HepG2 (cell line): ENCODE measurements around the gene DUT. TPM values are rescaled to one million over a fixed set of nuclear protein-coding genes. Genes with fewer than 3 reads are reported as not detected.

ENCODE experiments used
- AHDC1 ChIP-seq: sonication (generic); formaldehyde crosslinking; IDR thresholded peaks from 2 replicates; pipeline ENCODE4 v1.5.1; 2020; ENCODE audit warnings: mild to moderate bottlenecking, missing genetic modification reagents, borderline replicate concordance
- DNMT1 ChIP-seq: sonication (generic); formaldehyde crosslinking; IDR thresholded peaks from 2 replicates; pipeline ENCODE4 v1.5.1; 2020; ENCODE audit warnings: mild to moderate bottlenecking, missing genetic modification reagents
- ELK4 ChIP-seq: sonication (generic); formaldehyde crosslinking; IDR thresholded peaks from 2 replicates; pipeline ENCODE4 v1.9.0; 2021; ENCODE audit warnings: missing genetic modification reagents, borderline replicate concordance
- GFI1 ChIP-seq: sonication (generic); formaldehyde crosslinking; IDR thresholded peaks from 2 replicates; pipeline ENCODE4 v1.5.0; 2020; ENCODE audit warnings: missing genetic modification reagents, mild to moderate bottlenecking, borderline replicate concordance
- GZF1 ChIP-seq: sonication (generic); formaldehyde crosslinking; IDR thresholded peaks from 2 replicates; pipeline ENCODE4 v1.5.1; 2020; ENCODE audit warnings: mild to moderate bottlenecking, missing genetic modification reagents
- KDM5B ChIP-seq: sonication (generic); formaldehyde crosslinking; IDR thresholded peaks from 2 replicates; pipeline ENCODE4 v1.4.0; 2020; ENCODE audit warnings: missing genetic modification reagents, mild to moderate bottlenecking, borderline replicate concordance
- LRRFIP1 ChIP-seq: sonication (generic); formaldehyde crosslinking; conservative IDR thresholded peaks from 2 replicates; pipeline ENCODE4 v1.4.0; 2020; ENCODE audit warnings: missing genetic modification reagents
- MTA1 ChIP-seq: sonication (generic); formaldehyde crosslinking; IDR thresholded peaks from 2 replicates; pipeline ENCODE4 v1.4.0; 2020; ENCODE audit warnings: missing genetic modification reagents, mild to moderate bottlenecking, borderline replicate concordance
- PPARG ChIP-seq: conservative IDR thresholded peaks from 2 replicates; pipeline ENCODE4 v1.6.1; 2016; ENCODE audit warnings: missing biosample characterization, missing genetic modification reagents
- XBP1 ChIP-seq: sonication (generic); formaldehyde crosslinking; IDR thresholded peaks from 2 replicates; pipeline ENCODE4 v1.5.0; 2020; ENCODE audit warnings: missing genetic modification reagents
- ZBTB37 ChIP-seq: sonication (generic); formaldehyde crosslinking; IDR thresholded peaks from 2 replicates; pipeline ENCODE4 v1.4.0; 2020; ENCODE audit warnings: mild to moderate bottlenecking, missing genetic modification reagents
- ZNF17 ChIP-seq: sonication (generic); formaldehyde crosslinking; IDR thresholded peaks from 2 replicates; pipeline ENCODE4 v1.5.0; 2020; ENCODE audit warnings: mild to moderate bottlenecking, missing genetic modification reagents
- ZNF274 ChIP-seq: sonication (generic); formaldehyde crosslinking; IDR thresholded peaks from 2 replicates; pipeline ENCODE4 v1.5.1; 2020; ENCODE audit warnings: mild to moderate bottlenecking, missing genetic modification reagents
- ZNF333 ChIP-seq: sonication (generic); formaldehyde crosslinking; IDR thresholded peaks from 2 replicates; pipeline ENCODE4 v1.4.0; 2020; ENCODE audit warnings: mild to moderate bottlenecking, missing genetic modification reagents, borderline replicate concordance
- ZNF350 ChIP-seq: sonication (generic); formaldehyde crosslinking; IDR thresholded peaks from 2 replicates; pipeline ENCODE4 v1.4.0; 2020; ENCODE audit warnings: mild to moderate bottlenecking, low read depth, missing genetic modification reagents, borderline replicate concordance
- ZNF879 ChIP-seq: sonication (generic); formaldehyde crosslinking; IDR thresholded peaks from 2 replicates; pipeline ENCODE4 v1.8.1; 2023; ENCODE audit warnings: missing genetic modification reagents
- polyA plus RNA-seq, 8 experiments: library from polyadenylated mRNA; depleted of rRNA in 3 of 8; stranded (reverse) in 7 of 8; unstranded in 1 of 8; fragments of >200 nt; fragmentation: Illumina TruSeq in 4 of 8; extraction: Trizol in 4 of 8; gene quantifications; 2 replicates each; pipeline versions ENCODE4 v1.2.1 to v1.2.3, GENCODE V29; 2011 to 2016; ENCODE audit warnings: low read depth in 4 of 8, missing spikeins in 1 of 8, mixed read lengths in 1 of 8; ENCODE audit not compliant: insufficient read depth in 1 of 8
- total RNA-seq, 5 experiments: library from RNA; depleted of rRNA; stranded (reverse); fragments of >200 nt; fragmentation: Illumina TruSeq; extraction: Trizol; gene quantifications; 2 replicates each; pipeline ENCODE4 v1.2.3, GENCODE V29; 2016; ENCODE audit warnings: low read depth in 1 of 5

Gene DUT
- total and polyA plus RNA-seq, 2 of the 13 experiments (the other 11 are each of a cell fraction or from before 2014, with no cell fraction given) = 36.7 to 131 TPM

GRCh38 chr15:48330855-48331795 is at the start of gene DUT (continued):
- TF ChIP-seq GFI1 (CRISPR knock-in tag) (no peak; the same call in 1 of the 2 replicates), KDM5B (peak; percentile 67), PPARG (CRISPR knock-in tag) (no peak), ZNF17 (CRISPR knock-in tag) (peak; percentile 53; the same call in 1 of the 2 replicates), DNMT1 (CRISPR knock-in tag) (no peak), MTA1 (no peak), ZNF274 (CRISPR knock-in tag) (0 out of 2 replicates have a peak, but pooled peaks have one; percentile 19), ZNF350 (CRISPR knock-in tag) (no peak; the same call in 1 of the 2 replicates), ZNF333 (CRISPR knock-in tag) (no peak), LRRFIP1 (no peak), ZNF879 (CRISPR knock-in tag) (no peak), GZF1 (CRISPR knock-in tag) (peak; percentile 84), ELK4 (CRISPR knock-in tag) (0 out of 2 replicates have a peak, but pooled peaks have one; percentile 40), XBP1 (CRISPR knock-in tag) (0 out of 2 replicates have a peak, but pooled peaks have one; percentile 13), AHDC1 (CRISPR knock-in tag) (peak; percentile 14; the same call in 1 of the 2 replicates), ZBTB37 (CRISPR knock-in tag) (no peak)
